ENCODE results near the gene PCIF1. TPM values are rescaled to one million over a fixed set of nuclear protein-coding genes. Genes with fewer than 3 reads are reported as not detected.

The PCIF1 gene
- total RNA-seq, 1 donor from 2014 or later: 42.1 TPM

DNA sequence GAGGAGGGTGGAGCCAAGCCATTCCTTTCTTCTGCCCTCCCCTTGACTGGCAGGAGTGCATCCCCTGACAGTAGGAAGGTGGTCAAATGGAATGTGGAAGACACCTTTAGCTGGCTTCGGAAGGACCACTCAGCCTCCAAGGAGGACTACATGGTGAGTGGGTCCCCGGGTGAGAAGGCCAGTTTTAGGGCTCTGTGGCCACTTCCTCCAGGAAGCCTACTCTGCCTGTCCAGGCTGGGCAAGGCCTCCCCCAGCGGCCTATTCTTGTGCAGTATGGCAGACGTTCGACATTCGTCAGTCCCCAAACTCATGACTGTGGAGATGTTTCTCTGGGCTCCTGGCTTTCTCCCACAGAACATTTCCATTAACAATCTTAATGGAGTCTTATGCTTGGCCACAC lies 9.1 kb downstream of the PCIF1 start:
- no peaks in the 10 kb centered on the region for H3K9me3 Mint-ChIP-seq (ENCODE audit: unreplicated experiment)
- no peaks in the 10 kb centered on the region for H3K27me3 Mint-ChIP-seq (ENCODE audit: unreplicated experiment)
- H3K36me3 Mint-ChIP-seq (ENCODE audit: unreplicated experiment): peaks cover 37% of the 10 kb centered on the region

DNA sequence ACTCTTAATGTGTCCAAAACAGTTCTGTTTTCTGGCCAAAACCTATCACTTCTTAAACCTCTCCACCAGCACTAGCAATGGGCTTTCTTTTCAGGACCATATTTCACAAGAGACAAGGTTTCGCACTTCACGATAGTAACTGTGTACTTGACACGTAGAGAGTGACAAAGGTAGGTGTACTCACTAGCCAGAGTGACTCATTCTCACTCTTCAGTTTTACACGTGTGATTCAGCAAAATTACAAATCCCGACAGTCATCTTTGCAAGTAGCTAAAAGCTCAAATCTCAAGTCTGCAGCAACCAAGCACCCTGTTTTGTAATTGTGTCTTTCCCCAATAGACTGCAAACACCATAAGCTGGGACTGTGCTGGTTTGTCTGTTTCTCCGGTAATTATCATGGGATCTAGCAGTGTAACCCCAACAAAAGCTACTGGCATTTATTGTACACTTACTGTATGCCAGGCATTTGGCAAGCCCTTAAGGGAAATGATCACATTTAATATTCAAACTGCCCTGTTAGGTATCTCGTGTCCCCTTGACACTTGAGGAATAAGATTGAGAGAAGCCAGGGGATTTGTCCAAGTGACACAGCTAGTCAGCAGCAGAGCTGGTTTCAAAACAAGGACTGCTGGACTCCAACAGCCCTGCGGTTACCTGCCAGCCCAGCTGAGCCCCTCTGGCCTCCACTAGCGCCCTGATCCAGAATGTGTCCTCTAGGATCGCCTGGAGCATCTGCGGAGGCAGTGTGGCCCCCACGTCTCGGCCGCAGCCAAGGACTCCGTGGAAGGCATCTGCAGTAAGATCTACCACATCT lies 9.9 kb downstream of the PCIF1 start:
- H3K27ac Mint-ChIP-seq (ENCODE audit: unreplicated experiment): no peak overlapping the region
- DNase-seq (ENCODE audit: extremely low spot score, unreplicated experiment): no peak
- H3K9me3 Mint-ChIP-seq (ENCODE audit: unreplicated experiment): no peaks in the 10 kb centered on the region
- no peaks in the 10 kb centered on the region for H3K27me3 Mint-ChIP-seq (ENCODE audit: unreplicated experiment)
- TF ChIP-seq, protein P1, sequence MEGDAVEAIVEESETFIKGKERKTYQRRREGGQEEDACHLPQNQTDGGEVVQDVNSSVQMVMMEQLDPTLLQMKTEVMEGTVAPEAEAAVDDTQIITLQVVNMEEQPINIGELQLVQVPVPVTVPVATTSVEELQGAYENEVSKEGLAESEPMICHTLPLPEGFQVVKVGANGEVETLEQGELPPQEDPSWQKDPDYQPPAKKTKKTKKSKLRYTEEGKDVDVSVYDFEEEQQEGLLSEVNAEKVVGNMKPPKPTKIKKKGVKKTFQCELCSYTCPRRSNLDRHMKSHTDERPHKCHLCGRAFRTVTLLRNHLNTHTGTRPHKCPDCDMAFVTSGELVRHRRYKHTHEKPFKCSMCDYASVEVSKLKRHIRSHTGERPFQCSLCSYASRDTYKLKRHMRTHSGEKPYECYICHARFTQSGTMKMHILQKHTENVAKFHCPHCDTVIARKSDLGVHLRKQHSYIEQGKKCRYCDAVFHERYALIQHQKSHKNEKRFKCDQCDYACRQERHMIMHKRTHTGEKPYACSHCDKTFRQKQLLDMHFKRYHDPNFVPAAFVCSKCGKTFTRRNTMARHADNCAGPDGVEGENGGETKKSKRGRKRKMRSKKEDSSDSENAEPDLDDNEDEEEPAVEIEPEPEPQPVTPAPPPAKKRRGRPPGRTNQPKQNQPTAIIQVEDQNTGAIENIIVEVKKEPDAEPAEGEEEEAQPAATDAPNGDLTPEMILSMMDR (IDR thresholded peaks at IDR 0.05): no peak
- H3K4me3 Mint-ChIP-seq (ENCODE audit: unreplicated experiment): no peak overlapping the region
- H3K4me1 Mint-ChIP-seq (ENCODE audit: unreplicated experiment): no peaks in the 10 kb centered on the region
- H3K36me3 Mint-ChIP-seq (ENCODE audit: unreplicated experiment): peaks cover 40% of the 10 kb centered on the region

More for the DNA sequence above, 9.1 kb downstream of the PCIF1 start:
- TF ChIP-seq, protein P1 (IDR thresholded peaks at IDR 0.05): no peak
- Mint-ChIP-seq H3K4me1 (ENCODE audit: unreplicated experiment) (no peaks in the 10 kb centered on the region), H3K27ac (ENCODE audit: unreplicated experiment) (no peak overlapping the region), H3K4me3 (ENCODE audit: unreplicated experiment) (no peak overlapping the region)
- DNase-seq (ENCODE audit: extremely low spot score, unreplicated experiment): no peak

DNA sequence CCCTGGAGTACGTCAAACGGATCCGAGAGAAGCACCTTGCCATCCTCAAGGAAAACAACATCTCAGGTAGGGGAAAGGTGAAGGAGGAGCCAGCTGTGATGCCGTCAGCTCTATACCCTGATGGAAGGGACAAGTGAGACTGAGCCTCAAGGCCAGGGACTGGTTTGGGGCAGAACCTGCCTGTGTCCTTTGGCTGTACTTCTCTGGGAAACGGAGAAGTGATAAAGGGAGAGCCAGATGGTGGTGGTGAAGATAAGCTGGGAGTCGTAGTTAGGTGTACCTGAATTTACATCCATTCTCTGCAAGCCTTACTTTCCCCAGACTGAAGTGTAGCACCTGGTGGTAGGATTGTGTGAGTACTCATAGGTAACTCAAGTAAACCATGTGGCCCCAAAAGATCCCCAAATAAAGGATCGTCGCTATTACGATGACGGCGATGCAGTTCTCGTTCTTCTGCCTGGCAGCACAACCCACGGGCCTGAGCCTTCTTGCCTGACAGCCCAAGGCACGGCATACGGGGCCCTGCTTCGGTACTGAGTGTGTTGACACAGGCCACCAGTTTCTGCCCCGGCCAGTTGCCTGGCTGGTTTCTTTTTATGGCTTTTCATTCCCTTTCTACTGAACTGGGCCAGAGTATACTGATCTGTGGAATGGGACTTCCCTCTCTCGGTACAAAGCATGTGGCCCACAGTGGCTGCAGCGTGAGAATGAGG lies 10.6 kb downstream of the PCIF1 start:
- Mint-ChIP-seq H3K36me3 (ENCODE audit: unreplicated experiment) (peaks cover 33% of the 10 kb centered on the region), H3K4me3 (ENCODE audit: unreplicated experiment) (no peak overlapping the region), H3K4me1 (ENCODE audit: unreplicated experiment) (no peaks in the 10 kb centered on the region), H3K27ac (ENCODE audit: unreplicated experiment) (no peak overlapping the region), H3K9me3 (ENCODE audit: unreplicated experiment) (no peaks in the 10 kb centered on the region), H3K27me3 (ENCODE audit: unreplicated experiment) (no peaks in the 10 kb centered on the region)
- TF ChIP-seq, protein P1 (IDR thresholded peaks at IDR 0.05): no peak
- DNase-seq (ENCODE audit: extremely low spot score, unreplicated experiment): no peak

DNA sequence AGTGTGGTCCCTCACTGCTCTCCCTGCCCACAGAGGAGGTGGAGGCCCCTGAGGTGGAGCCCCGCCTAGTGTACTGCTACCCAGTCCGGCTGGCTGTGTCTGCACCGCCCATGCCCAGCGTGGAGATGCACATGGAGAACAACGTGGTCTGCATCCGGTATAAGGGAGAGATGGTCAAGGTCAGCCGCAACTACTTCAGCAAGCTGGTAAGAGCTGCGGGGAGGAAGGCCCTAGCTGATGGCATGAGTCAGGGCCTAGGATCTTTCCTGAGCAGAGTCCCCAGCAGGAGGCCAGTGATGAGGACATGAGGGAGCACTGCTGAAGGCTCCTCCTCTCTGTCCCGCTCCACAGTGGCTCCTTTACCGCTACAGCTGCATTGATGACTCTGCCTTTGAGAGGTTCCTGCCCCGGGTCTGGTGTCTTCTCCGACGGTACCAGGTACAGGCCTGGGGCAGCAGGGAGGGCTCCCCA lies 11.2 kb downstream of the PCIF1 start:
- Mint-ChIP-seq H3K4me3 (ENCODE audit: unreplicated experiment) (no peak overlapping the region), H3K36me3 (ENCODE audit: unreplicated experiment) (peaks cover 31% of the 10 kb centered on the region), H3K4me1 (ENCODE audit: unreplicated experiment) (no peaks in the 10 kb centered on the region), H3K27ac (ENCODE audit: unreplicated experiment) (no peak overlapping the region), H3K27me3 (ENCODE audit: unreplicated experiment) (no peaks in the 10 kb centered on the region), H3K9me3 (ENCODE audit: unreplicated experiment) (no peaks in the 10 kb centered on the region)
- DNase-seq (ENCODE audit: extremely low spot score, unreplicated experiment): no peak
- TF ChIP-seq, protein P1 (IDR thresholded peaks at IDR 0.05): no peak

Data from osteocyte (in vitro differentiated cells).